ENCODE measurements around the gene GABRG3. TPM values are rescaled to one million over a fixed set of nuclear protein-coding genes. Genes with fewer than 3 reads are reported as not detected.

Gene GABRG3
- total RNA-seq, 1 donor from 2014 or later = 0.24 TPM

DNA sequence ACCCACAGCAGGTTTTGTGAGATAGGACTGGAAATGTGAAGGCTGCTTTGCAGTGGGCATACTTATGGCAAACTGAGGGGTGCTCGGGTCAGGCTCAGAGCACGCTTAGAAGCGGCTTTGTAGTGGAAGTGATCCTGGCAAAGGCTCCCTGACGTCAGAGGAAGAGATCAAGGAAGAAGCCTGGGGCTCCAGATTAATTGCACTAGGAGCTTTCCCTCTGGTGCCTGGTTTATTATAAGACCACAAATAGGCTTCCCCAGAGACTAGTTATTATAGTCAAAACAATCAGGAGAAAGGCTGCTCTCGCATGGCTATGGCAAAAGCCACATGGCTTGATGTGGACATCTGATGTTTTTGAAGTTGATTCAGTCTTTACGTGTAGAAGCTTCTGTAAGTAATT, 515.1 kb downstream of the GABRG3 start:
- no peaks in the 10 kb centered on the region for H3K4me1 Mint-ChIP-seq (ENCODE audit: low read depth)
- no peak overlapping the region for H3K27ac Mint-ChIP-seq
- no peaks in the 10 kb centered on the region for H3K27me3 Mint-ChIP-seq
- no peak for DNase-seq (ENCODE audit: low spot score, unreplicated experiment)
- TF ChIP-seq, protein P1, sequence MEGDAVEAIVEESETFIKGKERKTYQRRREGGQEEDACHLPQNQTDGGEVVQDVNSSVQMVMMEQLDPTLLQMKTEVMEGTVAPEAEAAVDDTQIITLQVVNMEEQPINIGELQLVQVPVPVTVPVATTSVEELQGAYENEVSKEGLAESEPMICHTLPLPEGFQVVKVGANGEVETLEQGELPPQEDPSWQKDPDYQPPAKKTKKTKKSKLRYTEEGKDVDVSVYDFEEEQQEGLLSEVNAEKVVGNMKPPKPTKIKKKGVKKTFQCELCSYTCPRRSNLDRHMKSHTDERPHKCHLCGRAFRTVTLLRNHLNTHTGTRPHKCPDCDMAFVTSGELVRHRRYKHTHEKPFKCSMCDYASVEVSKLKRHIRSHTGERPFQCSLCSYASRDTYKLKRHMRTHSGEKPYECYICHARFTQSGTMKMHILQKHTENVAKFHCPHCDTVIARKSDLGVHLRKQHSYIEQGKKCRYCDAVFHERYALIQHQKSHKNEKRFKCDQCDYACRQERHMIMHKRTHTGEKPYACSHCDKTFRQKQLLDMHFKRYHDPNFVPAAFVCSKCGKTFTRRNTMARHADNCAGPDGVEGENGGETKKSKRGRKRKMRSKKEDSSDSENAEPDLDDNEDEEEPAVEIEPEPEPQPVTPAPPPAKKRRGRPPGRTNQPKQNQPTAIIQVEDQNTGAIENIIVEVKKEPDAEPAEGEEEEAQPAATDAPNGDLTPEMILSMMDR (IDR thresholded peaks at IDR 0.05; ENCODE audit: unreplicated experiment) = no peak
- no peaks in the 10 kb centered on the region for H3K36me3 Mint-ChIP-seq (ENCODE audit: insufficient read depth)
- no peak overlapping the region for H3K4me3 Mint-ChIP-seq (ENCODE audit: low read depth)
- no peaks in the 10 kb centered on the region for H3K9me3 Mint-ChIP-seq (ENCODE audit: low read depth)

DNA sequence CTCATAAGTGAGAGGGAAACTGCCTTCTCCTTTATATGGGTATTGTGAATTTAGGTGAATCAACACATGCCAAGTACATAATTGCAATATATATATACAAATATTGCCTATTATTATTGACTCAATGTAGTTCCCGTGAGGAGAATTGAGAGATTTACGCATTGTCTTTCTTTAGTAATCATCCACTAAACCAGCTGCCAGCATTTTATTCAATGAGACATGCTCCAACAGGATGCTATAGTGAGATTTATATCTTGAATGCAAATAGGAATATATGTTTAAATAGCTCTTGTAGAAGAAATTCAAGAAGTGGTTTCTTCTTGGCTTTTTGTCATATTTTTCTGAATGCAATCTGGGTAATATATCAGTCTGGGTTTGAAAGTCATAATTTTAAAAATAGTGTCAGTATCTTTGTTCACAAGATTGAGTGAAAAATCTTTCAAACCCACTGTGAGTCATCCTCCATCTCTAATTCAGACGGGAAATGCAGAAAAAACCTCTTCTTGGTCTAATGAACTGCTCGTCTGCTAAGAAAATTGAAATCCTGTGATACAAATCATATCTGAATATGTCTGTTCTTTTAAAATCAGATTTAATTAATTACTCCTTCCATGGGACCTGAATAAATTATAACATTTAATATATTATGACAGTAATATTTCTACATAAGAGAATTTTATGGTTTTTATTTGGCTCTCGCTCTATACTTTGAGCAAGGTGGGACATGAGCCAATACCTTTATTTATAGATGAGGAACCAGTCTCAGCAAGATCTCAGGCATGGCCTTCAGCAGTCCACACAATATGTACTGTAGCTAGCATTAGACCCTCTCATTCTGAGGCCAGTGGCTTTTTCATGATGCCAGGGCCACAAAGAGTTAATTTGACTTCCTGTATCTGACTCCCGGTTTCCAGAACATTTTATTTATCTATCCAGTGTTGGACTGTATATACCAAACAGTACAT, 516.0 kb downstream of the GABRG3 start:
- H3K4me1 Mint-ChIP-seq (ENCODE audit: low read depth) = no peaks in the 10 kb centered on the region
- no peak for DNase-seq (ENCODE audit: low spot score, unreplicated experiment)
- no peaks in the 10 kb centered on the region for H3K9me3 Mint-ChIP-seq (ENCODE audit: low read depth)
- no peak overlapping the region for H3K27ac Mint-ChIP-seq
- TF ChIP-seq, protein P1 (IDR thresholded peaks at IDR 0.05; ENCODE audit: unreplicated experiment) = no peak
- no peaks in the 10 kb centered on the region for H3K36me3 Mint-ChIP-seq (ENCODE audit: insufficient read depth)
- H3K27me3 Mint-ChIP-seq = no peaks in the 10 kb centered on the region
- H3K4me3 Mint-ChIP-seq (ENCODE audit: low read depth) = no peak overlapping the region

DNA sequence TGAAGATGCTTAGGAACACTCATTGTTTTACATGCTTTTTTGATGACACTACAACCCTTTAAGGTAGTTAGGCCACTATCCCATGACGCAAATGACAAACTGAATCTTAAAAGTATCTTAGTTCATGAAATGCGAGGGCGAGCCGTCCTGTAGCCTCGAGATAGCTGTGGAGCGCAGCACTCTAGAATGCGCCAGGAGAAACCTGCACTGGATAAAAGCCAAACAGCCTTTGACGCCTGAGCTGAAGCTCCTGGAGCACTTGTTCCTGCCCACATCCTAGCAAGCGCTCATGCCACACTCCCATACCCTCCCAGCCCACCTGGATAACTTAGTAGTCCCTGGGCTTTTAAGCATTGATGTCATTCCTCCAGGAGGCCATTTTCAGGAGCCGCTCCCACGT, 516.9 kb downstream of the GABRG3 start:
- H3K36me3 Mint-ChIP-seq (ENCODE audit: insufficient read depth) = no peaks in the 10 kb centered on the region
- no peaks in the 10 kb centered on the region for H3K27me3 Mint-ChIP-seq
- H3K9me3 Mint-ChIP-seq (ENCODE audit: low read depth) = no peaks in the 10 kb centered on the region
- H3K4me3 Mint-ChIP-seq (ENCODE audit: low read depth) = no peak overlapping the region
- no peak for DNase-seq (ENCODE audit: low spot score, unreplicated experiment)
- TF ChIP-seq, protein P1 (IDR thresholded peaks at IDR 0.05; ENCODE audit: unreplicated experiment) = no peak
- H3K4me1 Mint-ChIP-seq (ENCODE audit: low read depth) = no peaks in the 10 kb centered on the region
- no peak overlapping the region for H3K27ac Mint-ChIP-seq

DNA sequence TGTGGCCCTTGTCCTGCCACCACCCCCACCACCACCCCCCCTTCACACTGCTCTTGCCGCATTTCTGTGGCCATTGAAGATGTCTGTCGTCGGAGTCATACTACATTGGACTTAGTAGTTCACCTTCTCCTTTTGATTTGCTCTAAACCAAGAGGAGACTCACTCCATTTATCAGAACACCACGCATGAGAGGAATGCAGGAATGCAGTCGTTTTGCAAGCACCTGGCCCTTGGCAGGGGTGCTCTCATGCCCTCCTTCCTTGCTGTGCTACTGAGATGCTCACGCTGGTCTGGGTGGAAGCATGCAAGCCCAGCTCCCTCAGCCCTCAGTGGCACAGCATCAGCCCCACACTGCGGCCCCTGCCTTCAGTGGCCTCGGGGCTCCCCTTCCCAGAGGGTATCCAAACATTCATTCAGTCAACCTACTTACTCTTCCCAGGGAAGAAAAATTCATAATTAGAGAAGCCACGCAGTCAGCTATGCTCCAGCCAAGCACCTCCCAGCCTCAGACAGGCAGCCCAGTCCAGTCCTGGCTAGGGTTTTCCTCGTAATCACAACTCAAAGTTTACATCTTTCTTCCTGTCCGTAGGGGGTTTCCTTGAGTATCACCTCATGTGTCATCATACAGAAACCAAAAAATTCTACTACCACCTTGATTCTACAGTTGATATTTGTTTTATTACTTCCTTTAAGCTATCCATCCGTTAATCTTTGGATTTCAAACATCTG, 520.0 kb downstream of the GABRG3 start:
- Mint-ChIP-seq H3K4me3 (ENCODE audit: low read depth) (no peak overlapping the region), H3K4me1 (ENCODE audit: low read depth) (no peaks in the 10 kb centered on the region), H3K36me3 (ENCODE audit: insufficient read depth) (no peaks in the 10 kb centered on the region), H3K27me3 (no peaks in the 10 kb centered on the region), H3K9me3 (ENCODE audit: low read depth) (no peaks in the 10 kb centered on the region), H3K27ac (no peak overlapping the region)
- DNase-seq (ENCODE audit: low spot score, unreplicated experiment) = no peak
- TF ChIP-seq, protein P1 (IDR thresholded peaks at IDR 0.05; ENCODE audit: unreplicated experiment) = no peak
